HG03575 (cell line): ENCODE measurements around the gene ALG13.
"Not testable (repeated sequence)": the region's sequence is repeated elsewhere in the genome, so short reads cannot be mapped to it uniquely, and the experiment has no call there.

Experiments
- ATAC-seq: cut with Tn5 transposase; IDR thresholded peaks from one replicate; pipeline ENCODE4 v1.9.1; 2021; ENCODE audit not compliant: unreplicated experiment, insufficient number of reproducible peaks, low FRiP score; ENCODE audit errors: extremely low read depth

ALG13 gene

DNA sequence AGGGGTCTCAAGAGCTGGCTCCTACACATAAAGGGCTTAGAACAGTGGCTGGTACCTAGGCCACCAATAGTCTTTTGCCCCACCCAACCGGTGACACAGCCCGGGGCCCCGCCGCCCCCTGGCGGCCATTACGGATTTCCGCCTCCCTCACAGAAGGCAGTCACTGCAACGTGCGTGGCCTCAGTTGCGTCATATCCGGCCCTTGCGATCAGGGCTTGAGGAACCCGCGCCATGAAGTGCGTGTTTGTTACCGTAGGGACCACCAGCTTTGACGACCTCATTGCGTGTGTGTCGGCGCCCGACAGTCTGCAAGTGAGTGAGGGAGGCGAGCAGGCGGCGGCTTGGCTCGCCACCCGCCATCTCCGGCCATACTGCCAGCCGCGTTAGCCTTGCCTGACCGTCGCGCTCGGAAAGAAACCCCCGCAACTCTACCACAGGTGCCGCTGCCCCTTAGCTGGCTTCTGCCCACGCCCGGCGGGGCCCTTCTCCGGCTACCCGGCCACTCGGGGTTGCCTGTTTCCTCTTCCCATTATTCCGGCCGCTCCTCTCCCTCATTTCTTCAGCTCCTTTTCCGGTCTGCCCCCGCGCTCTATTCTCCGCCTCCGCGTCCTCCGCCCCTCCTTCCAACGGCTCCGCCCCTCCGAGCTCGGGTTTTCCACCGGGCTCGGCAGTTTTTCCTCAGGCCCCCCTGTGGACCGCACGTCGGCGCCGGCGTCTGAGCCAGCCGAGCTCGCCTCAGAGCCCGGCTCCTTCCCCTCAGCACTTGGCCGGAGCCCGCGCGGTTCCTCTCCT, at the start of gene ALG13:
ALG13 (plus strand) TSS at position 183 of the 792 bp plus-strand sequence; CDS start at position 232, 49 bp downstream.
- peak; percentile 84 for ATAC-seq

DNA sequence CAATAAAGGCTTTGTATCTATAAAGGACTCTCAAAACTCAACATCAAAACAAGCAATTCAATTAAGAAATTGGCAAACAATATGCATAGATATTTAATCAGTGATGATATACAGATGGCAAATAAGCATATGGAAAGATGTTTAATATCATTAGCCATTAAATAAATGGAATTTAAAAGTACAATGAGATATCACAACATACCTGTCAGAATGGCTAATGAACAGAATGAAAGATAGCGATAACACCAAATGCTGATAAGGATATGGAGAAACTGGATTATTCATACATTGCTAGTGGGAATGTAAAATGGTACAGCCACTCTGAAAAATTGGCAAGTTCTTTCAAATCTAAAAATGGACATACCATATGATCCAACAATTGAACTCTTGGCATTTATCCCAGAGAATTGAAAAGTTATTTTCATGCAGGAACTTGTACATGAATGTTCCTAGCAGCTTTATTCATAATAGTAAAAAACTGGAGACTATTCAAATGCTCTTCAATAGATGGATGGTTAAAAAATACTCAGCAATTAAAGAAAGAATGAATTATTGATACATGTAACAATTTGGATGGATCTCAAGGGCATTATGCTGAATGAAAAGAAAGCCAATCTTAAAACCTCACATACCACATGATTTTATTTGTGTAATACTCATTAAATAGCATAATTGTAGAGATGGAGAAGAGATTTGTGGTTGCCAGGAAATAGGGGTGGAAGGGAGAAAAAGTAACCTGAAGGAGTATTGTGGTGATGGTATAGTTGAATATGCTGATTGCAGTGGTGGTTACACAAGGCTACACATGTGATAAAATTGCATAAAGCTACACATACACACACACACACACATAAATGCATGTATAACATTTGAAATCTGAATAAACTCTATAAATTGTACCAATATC, 45.9 kb upstream of the ALG13 start:
- no peak for ATAC-seq

DNA sequence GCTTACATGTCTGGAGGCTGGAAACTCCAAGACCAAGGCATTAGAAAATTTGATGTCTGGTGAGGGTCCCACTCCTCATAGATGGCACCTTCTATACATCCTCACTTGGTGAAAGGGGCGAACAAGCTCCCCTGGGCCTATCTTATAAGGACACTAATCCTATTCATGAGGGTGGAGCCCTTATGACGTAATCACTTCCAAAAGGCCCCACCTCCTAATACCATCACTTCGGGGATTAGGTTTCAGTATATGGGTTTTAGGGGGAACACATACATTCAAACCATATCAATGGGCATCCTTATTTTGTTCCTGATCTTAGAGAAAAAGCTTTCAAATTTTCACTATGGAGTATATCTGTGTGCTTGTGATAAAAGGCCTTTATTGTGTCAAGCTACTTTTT, 39.0 kb upstream of the ALG13 start:
- no peak for ATAC-seq

DNA sequence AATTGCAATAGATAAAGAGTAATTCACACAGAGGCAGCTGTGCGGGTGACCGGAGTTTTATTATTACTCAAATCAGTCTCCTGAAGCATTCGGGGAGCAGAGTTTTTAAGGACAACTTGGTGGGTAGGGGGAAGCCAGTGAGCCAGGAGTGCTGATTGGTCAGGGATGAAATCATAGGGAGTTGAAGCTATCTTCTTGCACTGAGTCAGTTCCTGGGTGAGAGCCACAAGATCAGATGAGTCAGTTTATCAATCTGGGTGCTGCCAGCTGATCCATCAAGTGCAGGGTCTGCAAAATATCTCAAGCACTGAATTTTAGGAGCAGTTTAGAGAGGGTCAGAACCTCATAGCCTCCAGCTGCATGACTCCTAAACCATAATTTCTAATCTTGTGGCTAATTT, 35.8 kb upstream of the ALG13 start:
- ATAC-seq, result not testable (repeated sequence)

GRCh38 chrX:111645607-111646006, 35.4 kb upstream of the ALG13 start:
- ATAC-seq, result no peak

DNA sequence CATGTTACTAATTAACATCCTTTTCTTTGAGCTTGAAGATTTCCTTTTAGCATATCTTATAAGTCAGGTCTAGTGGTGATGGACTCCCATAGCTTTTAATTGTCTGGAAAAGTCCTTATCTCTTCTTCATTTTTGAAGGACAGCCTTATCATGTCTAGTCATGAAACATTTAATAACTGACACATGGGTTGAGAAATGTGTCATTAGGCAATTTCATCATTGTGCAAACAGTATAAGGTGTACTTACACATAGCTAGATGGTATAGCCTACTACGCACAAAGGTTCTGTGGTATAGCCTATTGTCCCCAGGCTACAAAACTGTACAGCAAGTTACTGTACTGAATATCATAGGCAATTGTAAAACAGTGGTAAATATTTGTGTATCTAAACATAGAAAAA, 34.5 kb upstream of the ALG13 start:
- no peak for ATAC-seq

- no peak for ATAC-seq
These were observed 32.2 kb upstream of the ALG13 start for GRCh38 chrX:111648802-111649201.

GRCh38 chrX:111649638-111650037, 31.3 kb upstream of the ALG13 start:
- no peak for ATAC-seq

GRCh38 chrX:111650845-111651244, 30.1 kb upstream of the ALG13 start:
- no peak for ATAC-seq

DNA sequence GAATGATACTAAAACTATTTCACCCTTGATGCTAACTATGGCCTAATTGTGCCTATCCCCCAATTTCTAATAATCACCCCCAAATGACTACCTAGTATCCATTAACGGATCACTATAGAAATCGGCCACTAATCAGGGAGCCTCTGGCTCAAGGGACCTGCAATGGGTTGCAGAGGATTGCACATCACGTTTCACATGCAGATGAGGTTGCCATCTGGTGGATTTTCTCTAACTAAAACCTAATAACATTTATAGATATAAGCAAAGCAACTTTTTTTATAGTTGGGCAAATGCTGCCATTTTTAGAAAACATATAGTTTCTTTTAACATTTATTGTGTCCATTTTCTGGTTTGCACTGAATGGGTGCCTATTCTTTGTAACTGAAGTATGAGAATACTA, 28.3 kb upstream of the ALG13 start:
- ATAC-seq, result no peak

DNA sequence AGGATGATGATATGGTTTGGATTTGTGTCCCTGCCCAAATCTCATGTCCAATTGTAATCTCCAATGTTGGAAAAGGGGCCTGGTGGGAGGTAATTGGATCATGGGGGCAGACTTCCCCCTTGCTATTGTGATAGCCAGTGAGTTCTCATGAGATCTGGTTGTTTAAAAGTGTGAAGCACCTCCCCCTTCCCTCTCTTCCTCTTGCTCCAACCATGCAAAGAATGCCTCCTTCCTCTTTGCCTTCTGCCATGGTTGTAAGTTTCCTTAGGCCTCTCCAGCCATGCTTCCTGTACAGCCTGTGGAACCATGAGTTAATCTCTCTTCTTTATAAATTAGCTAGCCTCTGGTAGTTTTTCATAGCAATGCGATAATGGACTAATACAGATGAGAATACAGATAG, 19.7 kb upstream of the ALG13 start:
- ATAC-seq, result no peak

DNA sequence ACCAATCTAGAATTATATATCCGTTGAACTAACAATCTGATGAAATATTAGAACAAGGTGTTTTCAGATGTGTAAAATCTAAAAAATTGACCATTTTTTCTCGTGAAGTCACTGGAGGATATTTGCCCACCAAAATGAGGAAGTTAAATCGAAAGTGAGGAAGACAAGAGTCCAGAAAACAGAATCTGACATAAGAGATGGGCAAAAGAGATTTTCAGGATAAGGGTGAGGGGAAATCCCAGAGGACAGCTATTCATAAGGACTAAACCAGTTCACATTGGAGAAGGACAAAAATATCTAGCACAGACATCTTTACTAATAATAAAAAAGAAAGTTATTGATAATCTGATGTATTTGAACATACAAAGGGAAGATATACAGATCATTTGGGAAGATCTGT, 18.7 kb upstream of the ALG13 start:
- ATAC-seq, result no peak

DNA sequence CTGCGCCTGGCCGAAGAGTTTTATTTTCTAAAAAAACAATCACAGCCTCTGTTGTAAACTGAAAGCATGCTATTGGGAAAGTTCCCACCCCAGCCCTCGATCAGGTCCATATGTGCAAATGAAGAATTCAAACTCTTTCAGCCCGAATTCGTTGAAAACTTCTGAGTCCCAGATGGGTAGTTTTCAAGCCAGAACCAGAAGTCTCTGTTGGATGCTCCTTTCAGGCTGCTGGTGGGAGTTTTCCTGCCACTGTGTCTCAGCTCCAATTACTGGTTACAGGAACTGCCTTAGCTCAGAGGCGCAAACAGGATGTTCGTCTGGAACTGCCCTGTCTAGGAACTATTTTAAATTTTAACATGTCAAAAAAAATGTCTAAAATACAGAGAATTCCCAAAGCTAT, 9.3 kb upstream of the ALG13 start:
- no peak for ATAC-seq

- no peak for ATAC-seq
These were observed 6.3 kb downstream of the ALG13 start for GRCh38 chrX:111687305-111687704.

DNA sequence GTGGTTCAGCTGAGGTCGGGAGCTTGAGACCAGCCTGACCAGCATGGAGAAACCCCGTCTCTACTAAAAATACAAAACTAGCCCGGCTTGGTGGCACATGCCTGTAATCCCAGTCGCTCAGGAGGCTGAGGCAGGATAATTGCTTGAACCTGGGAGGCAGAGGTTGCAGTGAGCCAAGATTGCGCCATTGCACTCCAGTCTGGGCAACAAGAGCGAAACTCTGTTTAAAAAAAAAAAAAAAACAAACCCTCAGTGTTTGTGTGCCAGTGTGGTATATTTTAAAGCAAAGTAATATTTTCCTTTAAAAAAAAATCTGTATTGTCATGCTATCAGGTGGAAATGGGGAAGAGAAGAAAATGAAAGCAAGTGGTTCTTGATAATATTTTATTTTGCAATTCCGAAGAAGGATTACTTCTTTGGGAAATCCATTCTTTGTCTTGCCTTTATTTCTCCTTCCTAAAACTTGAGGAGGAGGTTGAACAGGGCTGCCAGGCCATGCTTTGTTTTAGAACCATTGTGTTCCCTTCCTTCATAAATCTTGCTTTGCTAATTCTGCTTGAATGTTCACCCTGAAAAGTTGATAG, 14.4 kb downstream of the ALG13 start:
- no peak for ATAC-seq

DNA sequence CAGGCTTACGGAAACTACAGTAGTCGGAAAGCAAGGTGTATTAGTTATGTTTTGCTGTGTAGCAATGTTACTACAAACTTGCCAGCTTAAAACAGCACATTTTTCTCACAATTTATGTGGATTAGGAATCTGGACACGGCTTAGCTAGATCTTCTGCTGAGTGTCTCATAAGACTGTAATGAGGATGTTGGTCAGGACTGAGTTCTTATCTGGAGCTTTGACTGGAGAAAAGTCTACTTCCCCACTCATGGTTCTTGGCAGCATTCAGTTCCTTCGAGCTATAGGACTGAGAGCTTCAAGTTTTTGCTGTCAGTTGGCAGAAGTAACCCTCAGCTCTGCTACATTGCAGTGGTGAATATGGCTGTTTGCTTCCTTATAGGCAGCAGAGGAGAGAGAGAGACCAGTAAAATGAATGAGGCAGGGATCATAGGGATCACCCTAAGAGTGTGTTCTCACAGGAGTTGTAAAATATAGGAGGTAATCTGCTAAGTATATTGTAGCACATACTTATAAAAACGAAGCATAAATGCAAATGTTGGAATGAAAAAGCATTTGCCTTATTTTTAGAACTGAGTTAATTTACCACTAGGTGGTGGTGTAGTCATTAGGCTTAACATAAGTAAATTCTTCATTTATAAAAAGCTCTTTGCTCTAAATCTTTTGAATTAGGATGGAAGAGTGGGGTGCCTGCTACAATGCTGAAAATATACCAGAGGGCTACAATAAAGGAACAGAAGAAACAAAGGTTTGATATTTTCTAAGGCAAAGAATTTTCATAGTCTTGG, 38.6 kb downstream of the ALG13 start:
- ATAC-seq, result no peak

GRCh38 chrX:111728096-111728495, 47.1 kb downstream of the ALG13 start:
- ATAC-seq, result no peak

DNA sequence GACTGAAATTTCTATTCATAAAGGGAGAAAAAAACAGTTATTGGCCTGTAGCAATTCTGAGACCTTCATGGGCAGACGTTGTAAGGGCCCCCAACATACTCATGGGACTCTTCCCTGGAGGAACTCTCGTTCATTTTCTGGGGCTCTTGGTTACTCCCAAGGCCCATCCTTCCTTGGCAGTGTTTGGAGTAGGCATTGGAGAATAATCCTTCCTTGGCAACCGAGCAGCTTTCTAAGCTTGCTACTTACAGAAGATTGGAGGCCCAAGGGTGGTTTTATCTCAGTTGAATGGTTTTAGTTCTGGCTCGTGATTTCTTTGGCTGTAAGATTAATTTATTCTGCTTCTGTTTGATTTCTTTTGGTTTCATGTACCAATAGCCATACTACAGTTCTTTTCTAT, 50.4 kb downstream of the ALG13 start:
- ATAC-seq, result no peak

DNA sequence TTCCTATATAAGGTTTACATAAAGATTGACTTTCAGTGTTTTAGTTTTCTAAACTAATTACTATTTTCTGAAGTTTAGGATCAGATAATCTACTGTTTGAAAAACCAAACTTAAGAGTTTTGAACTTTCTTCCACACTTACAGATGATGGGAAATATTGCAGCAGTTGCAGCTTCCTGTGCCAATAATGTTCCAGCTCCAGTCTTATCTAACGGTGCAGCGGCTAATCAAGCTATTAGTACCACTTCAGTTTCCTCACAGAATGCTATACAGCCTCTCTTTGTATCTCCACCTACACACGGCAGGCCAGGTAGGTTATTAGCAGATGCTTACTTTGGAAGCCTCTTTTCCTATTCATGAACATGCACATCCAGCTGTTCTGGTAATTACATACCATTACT, 55.6 kb downstream of the ALG13 start:
- ATAC-seq, result no peak
